Neural crest cell (in vitro differentiated cells): Measurements from ENCODE around the gene CRISPLD2. TPM values are rescaled to one million over a fixed set of nuclear protein-coding genes. Genes with fewer than 3 reads are reported as not detected.
A peak's percentile ranks its signal among the peaks of the same experiment; 100 is the strongest.

Source experiments
- DNase-seq: peaks from one replicate; pipeline ENCODE4 v3.0.0; 2021; ENCODE audit warnings: low read depth, mixed read lengths, low spot score
- H3K27ac Mint-ChIP-seq: one replicate; pipeline ENCODE4 v1.8.0; 2021; ENCODE audit warnings: mild to moderate bottlenecking, mixed read lengths; ENCODE audit not compliant: unreplicated experiment
- H3K27me3 Mint-ChIP-seq: 2 replicates; pipeline ENCODE4 v1.8.0; 2021; ENCODE audit warnings: low read depth, mild to moderate bottlenecking, mixed read lengths
- H3K36me3 Mint-ChIP-seq: 2 replicates; pipeline ENCODE4 v1.8.0; 2021; ENCODE audit warnings: low read depth, mild to moderate bottlenecking, mixed read lengths
- H3K4me1 Mint-ChIP-seq: 2 replicates; pipeline ENCODE4 v1.8.0; 2021; ENCODE audit warnings: mixed read lengths
- H3K4me3 Mint-ChIP-seq: one replicate; pipeline ENCODE4 v1.8.0; 2021; ENCODE audit warnings: mild to moderate bottlenecking, mixed read lengths
- H3K9me3 Mint-ChIP-seq: 2 replicates; pipeline ENCODE4 v1.8.0; 2021; ENCODE audit warnings: mixed read lengths
- total RNA-seq: library from RNA; stranded (reverse); gene quantifications from 2 replicates; pipeline ENCODE4 v1.2.1, GENCODE V29; 2021
- TF ChIP-seq, protein P1 (sequence below): fragments of 200-600 bp; sonication (generic); conservative IDR thresholded peaks from 2 replicates; pipeline ENCODE4 v1.5.0; 2021; ENCODE audit warnings: antibody characterized with exemption, mild to moderate bottlenecking

Gene CRISPLD2
- total RNA-seq, 1 donor from 2014 or later = 0.61 TPM

- H3K27me3 Mint-ChIP-seq = no peaks in the 10 kb centered on the region
- no peaks in the 10 kb centered on the region for H3K9me3 Mint-ChIP-seq
- H3K4me3 Mint-ChIP-seq = peak overlapping the region; percentile 22
- H3K36me3 Mint-ChIP-seq = no peaks in the 10 kb centered on the region
- peak overlapping the region; percentile 86 for H3K27ac Mint-ChIP-seq
- TF ChIP-seq, protein P1, sequence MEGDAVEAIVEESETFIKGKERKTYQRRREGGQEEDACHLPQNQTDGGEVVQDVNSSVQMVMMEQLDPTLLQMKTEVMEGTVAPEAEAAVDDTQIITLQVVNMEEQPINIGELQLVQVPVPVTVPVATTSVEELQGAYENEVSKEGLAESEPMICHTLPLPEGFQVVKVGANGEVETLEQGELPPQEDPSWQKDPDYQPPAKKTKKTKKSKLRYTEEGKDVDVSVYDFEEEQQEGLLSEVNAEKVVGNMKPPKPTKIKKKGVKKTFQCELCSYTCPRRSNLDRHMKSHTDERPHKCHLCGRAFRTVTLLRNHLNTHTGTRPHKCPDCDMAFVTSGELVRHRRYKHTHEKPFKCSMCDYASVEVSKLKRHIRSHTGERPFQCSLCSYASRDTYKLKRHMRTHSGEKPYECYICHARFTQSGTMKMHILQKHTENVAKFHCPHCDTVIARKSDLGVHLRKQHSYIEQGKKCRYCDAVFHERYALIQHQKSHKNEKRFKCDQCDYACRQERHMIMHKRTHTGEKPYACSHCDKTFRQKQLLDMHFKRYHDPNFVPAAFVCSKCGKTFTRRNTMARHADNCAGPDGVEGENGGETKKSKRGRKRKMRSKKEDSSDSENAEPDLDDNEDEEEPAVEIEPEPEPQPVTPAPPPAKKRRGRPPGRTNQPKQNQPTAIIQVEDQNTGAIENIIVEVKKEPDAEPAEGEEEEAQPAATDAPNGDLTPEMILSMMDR = no peak
- H3K4me1 Mint-ChIP-seq = peaks cover 64% of the 10 kb centered on the region
- DNase-seq = peak; percentile 36
These were observed 102.8 kb downstream of the CRISPLD2 start for GRCh38 chr16:84922351-84923120.

GRCh38 chr16:84924331-84925091 is 104.7 kb downstream of the CRISPLD2 start:
- peaks cover 49% of the 10 kb centered on the region for H3K4me1 Mint-ChIP-seq
- no peaks in the 10 kb centered on the region for H3K27me3 Mint-ChIP-seq
- TF ChIP-seq, protein P1 = no peak
- peak overlapping the region; percentile 63 for H3K27ac Mint-ChIP-seq
- no peaks in the 10 kb centered on the region for H3K9me3 Mint-ChIP-seq
- no peak overlapping the region for H3K4me3 Mint-ChIP-seq
- no peaks in the 10 kb centered on the region for H3K36me3 Mint-ChIP-seq
- DNase-seq = no peak

DNA sequence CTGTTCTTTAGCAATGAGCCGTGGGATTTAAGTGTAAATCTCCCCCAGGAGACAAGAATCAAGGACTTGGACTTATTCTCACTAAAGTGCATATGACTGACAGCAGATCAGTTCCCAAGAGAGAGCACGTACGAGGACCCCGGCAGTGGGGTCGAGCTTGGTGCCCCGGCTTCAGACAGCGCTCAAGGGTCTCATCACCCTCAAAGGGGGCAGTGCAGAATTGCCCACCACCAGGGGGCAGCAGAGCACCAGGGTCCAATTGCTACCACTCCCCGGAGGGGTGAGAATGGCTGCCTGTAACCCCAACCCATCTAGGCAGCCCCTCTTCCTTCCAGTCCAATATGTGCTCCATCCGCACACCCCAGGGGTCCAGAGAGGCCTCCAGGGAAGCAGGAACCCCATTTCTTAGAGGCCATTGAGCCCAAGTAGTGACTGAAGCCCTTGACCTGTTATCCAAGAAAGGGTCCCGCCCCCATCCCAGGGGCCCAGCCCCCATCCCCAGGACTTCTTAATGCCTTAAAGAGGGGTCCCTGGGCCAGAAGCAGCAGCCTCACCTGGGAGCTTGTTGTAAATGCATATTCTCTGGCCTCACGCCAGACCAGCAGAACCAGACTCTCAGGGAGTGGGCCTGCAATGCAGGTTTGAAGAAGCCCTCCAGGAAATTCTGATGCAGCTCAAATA is 105.4 kb downstream of the CRISPLD2 start:
- peaks cover 46% of the 10 kb centered on the region for H3K4me1 Mint-ChIP-seq
- H3K9me3 Mint-ChIP-seq = no peaks in the 10 kb centered on the region
- TF ChIP-seq, protein P1 = peak; percentile 68
- peak overlapping the region; percentile 37 for H3K27ac Mint-ChIP-seq
- H3K27me3 Mint-ChIP-seq = no peaks in the 10 kb centered on the region
- no peak for DNase-seq
- no peaks in the 10 kb centered on the region for H3K36me3 Mint-ChIP-seq
- H3K4me3 Mint-ChIP-seq = no peak overlapping the region

DNA sequence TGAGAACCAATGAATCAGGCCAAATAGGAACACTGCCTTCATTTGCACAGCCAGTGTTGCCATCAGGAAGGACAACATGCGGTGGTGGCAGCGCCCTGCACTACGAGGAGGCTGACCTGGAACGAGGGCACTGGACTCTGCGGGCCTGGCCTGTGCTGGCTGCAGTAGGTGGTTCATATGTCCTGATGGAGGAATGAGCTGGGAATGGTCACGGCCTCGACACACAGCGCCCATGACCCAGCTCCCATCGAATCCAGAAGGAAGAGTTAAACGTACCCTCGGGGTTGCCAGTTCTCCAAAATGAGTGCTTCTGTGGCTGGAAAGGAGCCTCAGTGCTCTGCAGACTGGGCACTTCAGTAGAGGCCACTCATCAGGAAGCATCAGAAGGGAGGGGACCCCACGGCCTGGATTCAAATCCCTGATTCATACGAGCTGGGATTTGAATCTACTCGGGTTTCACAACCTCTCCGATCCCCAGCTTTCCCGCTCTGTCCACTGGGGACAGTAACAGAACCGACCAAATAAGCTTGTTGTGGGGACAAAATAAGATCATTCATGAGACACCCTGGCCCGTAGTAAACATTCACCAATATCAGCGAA is 106.1 kb downstream of the CRISPLD2 start:
- Mint-ChIP-seq H3K27ac (no peak overlapping the region), H3K36me3 (no peaks in the 10 kb centered on the region), H3K4me3 (no peak overlapping the region), H3K27me3 (no peaks in the 10 kb centered on the region), H3K9me3 (no peaks in the 10 kb centered on the region), H3K4me1 (peaks cover 46% of the 10 kb centered on the region)
- TF ChIP-seq, protein P1 = no peak
- DNase-seq = no peak

DNA sequence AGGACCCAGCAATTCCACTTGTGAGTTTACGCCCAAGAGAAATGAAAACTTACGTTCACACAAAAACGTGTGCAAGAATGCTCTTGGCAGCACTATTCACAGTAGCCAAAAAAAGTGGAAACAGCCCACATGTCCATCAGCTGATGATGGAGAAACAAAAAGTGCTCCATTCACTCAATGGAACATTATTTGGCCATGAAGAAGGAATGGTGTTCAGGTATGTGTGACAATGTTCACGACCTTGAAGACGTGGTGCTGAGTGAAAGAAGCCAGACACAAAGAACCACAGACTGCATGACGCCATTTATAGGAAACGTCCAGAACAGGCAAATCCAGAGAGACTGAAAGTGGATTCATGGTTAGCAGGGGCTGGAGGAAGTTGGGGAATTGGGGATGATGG is 106.7 kb downstream of the CRISPLD2 start:
- Mint-ChIP-seq H3K27me3 (no peaks in the 10 kb centered on the region), H3K9me3 (no peaks in the 10 kb centered on the region), H3K4me3 (no peak overlapping the region), H3K36me3 (no peaks in the 10 kb centered on the region), H3K27ac (no peak overlapping the region), H3K4me1 (peaks cover 46% of the 10 kb centered on the region)
- TF ChIP-seq, protein P1 = no peak
- DNase-seq = no peak
